Ovary (tissue), 9 donors: ENCODE data around the gene TLN1. TPM values are rescaled to one million over a fixed set of nuclear protein-coding genes. Genes with fewer than 3 reads are reported as not detected.

Source experiments
- DNase-seq, 5 donors: peaks; one replicate each; pipeline ENCODE4 v3.0.0-alpha.2; 2019 to 2020
- H3K27ac ChIP-seq, 2 donors: fragments of 200-600 bp; one replicate each; pipeline versions ENCODE4 v1.5.1 to v1.8.0; 2019 to 2022
- H3K27me3 ChIP-seq: fragments of 200-600 bp; one replicate; pipeline ENCODE4 v1.8.0; 2022
- H3K36me3 ChIP-seq: fragments of 200-600 bp; sonication (generic); one replicate; pipeline ENCODE4 v1.5.1; 2019
- H3K4me1 ChIP-seq: one replicate; pipeline ENCODE4 v1.8.1; 2013; ENCODE audit warnings: mild to moderate bottlenecking, moderate library complexity; ENCODE audit not compliant: insufficient read depth
- H3K4me3 ChIP-seq: fragments of 200-600 bp; sonication (generic); one replicate; pipeline ENCODE4 v1.5.1; 2017
- H3K9me3 ChIP-seq, 2 donors: fragments of 200-600 bp in 1 of 2; sonication (generic) in 1 of 2; one replicate each; pipeline versions ENCODE4 v1.5.1 to v1.8.1; 2013 to 2019; ENCODE audit warnings: mild to moderate bottlenecking in 1 of 2, moderate library complexity in 1 of 2
- CTCF ChIP-seq, 3 donors: fragments of 450-650 bp in 2 of 3; fragments of 200-600 bp in 1 of 3; IDR thresholded peaks; one replicate each; pipeline versions ENCODE4 v1.5.1 to v1.8.0; 2016 to 2022; ENCODE audit warnings: antibody characterized with exemption in 3 of 3, mild to moderate bottlenecking in 1 of 3
- EP300 ChIP-seq: sonication (generic); formaldehyde crosslinking; IDR thresholded peaks from one replicate; pipeline ENCODE4 v1.6.1; 2017; ENCODE audit warnings: antibody characterized with exemption
- POLR2A ChIP-seq: fragments of 450-650 bp; IDR thresholded peaks from one replicate; pipeline ENCODE4 v1.6.1; 2017; ENCODE audit warnings: antibody characterized with exemption, mild to moderate bottlenecking, moderate library complexity
- WGBS, 3 donors: extraction: QIAGEN DNeasy Blood & Tissue Kit in 1 of 3; methylation state at CpG; one replicate each; pipeline versions ENCODE4 v1.1.5 to v1.1.7; 2013 to 2017; 5-methylcytosine and 5-hydroxymethylcytosine counted together
- intact Hi-C, 4 donors: fragments of 100-400 bp; cut with DNase I; formaldehyde crosslinking; loops; one replicate each; pipeline versions ENCODE4 v1.11.0 to v1.15.1; 2022 to 2023
- polyA plus RNA-seq, 2 donors: library from polyadenylated mRNA; stranded (reverse); fragments of 200-250 nt in 1 of 2; fragments of 350-450 nt in 1 of 2; fragmentation: Illumina TruSeq in 1 of 2; extraction: RNeasy Lipid Tissue Mini Kit (QIAGEN cat#74804) in 1 of 2; gene quantifications; one replicate each; pipeline ENCODE4 v1.2.3, GENCODE V29; 2013 to 2014
- total RNA-seq, 7 donors: library from RNA; depleted of rRNA in 2 of 7; stranded (reverse); fragments of >200 nt in 2 of 7; fragmentation: NEBNext Ultra II Directional in 3 of 7; extraction: Animal tissue kit (Norgen Biotek cat#: 25700) in 3 of 7; gene quantifications; one replicate each; pipeline versions ENCODE4 v1.1.0 to v1.2.4, GENCODE V29; 2016 to 2023
- donor health status: DM: no; HTN: no; CAD: no; lungs with moderate emphysema.
- donor health status: DM: no; HTN: no; CAD: no.
- donor health status: Bipolar disorder and iron deficiency.
- donor health status: DM: yes; HTN: yes; CAD: no.
- donor health status: DM: no; HTN: no; CAD: no.
- donor health status: DM: yes; HTN: yes; CAD: no.

TLN1 gene
- total and polyA plus RNA-seq, 9 donors = 106 to 344 (median 271) TPM

DNA sequence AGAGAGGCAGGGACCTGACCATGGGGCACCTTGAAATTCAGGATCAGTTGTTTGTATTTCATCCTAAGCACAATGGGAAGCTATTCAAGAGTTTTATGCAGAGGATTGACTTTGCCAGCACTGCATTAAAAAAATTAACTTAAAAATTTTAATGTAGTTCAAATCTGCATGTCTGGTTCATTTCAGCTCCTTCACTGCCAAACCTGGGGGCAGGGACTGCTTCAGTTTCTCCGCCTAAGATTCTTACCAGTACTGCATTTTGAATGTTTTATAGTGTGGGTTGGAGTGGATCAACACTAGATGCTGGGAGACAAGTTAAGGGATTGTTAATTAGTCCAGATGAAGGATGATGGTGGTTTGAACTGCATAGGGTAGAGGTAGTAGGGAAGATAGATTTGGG is 37.8 kb upstream of the TLN1 start:
- peaks cover 1% of the 10 kb centered on the region for H3K4me1 ChIP-seq
- H3K4me3 ChIP-seq = no peak overlapping the region
- no peaks in the 10 kb centered on the region for H3K9me3 ChIP-seq
- no peaks in the 10 kb centered on the region for H3K27me3 ChIP-seq
- DNase-seq = no peak
- TF ChIP-seq CTCF (IDR thresholded peaks at IDR 0.05) (no peak), EP300 (no peak), POLR2A (no peak)
- no peaks in the 10 kb centered on the region for H3K36me3 ChIP-seq
- intact Hi-C loops = no loop called here
- WGBS, 3 donors = 90 to 98% (median 92%) methylated on average over 1 of the region's 1 CpG
- H3K27ac ChIP-seq = no peak overlapping the region

DNA sequence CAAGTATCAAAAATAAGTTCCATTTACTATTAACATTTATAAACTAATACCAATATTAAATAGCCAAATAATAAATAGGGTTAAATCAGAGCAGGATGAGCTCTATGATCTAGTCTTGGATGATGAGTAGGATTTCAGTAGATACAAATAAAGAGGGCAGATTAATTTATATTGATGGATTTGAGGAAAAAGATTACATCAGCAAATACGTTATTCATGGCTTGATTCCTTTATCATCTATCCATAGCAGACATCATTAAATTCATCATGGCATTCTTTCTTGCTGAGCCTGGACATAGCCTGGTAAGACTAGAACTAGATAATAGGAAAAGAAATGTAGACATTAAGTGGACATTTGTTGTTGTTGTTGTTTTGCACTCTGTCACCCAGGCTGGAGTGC is 35.5 kb upstream of the TLN1 start:
- H3K4me3 ChIP-seq = no peak overlapping the region
- H3K27me3 ChIP-seq = no peaks in the 10 kb centered on the region
- H3K36me3 ChIP-seq = no peaks in the 10 kb centered on the region
- H3K27ac ChIP-seq = no peak overlapping the region
- WGBS, 3 donors = 84 to 95% (median 88%) methylated on average over 1 of the region's 1 CpG
- DNase-seq = no peak
- no peaks in the 10 kb centered on the region for H3K9me3 ChIP-seq
- intact Hi-C loops = no loop called here
- TF ChIP-seq EP300 = no peak
- TF ChIP-seq POLR2A = no peak
- TF ChIP-seq CTCF (IDR thresholded peaks at IDR 0.05) = no peak
- H3K4me1 ChIP-seq = peaks cover 1% of the 10 kb centered on the region

DNA sequence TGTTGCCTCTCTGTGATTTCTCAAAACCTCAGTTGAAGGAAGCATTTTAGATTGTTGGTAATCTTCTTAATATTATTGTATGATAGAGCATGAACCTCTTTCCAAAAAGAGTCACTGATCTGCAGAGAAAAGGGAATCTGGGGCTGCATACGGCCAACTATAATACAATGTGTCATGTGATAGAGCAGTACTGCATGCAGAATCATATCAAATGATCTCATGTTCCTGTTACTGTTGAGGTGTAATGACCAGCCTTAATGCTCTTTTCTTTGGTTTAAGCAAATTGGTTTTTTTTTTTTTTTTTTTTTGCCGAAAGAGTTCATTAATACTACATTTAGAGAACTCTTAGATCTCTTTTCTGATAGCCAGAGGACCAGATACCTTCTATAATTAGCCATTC is 35.0 kb upstream of the TLN1 start:
- no peaks in the 10 kb centered on the region for H3K36me3 ChIP-seq
- no peaks in the 10 kb centered on the region for H3K9me3 ChIP-seq
- no peaks in the 10 kb centered on the region for H3K27me3 ChIP-seq
- no peak overlapping the region for H3K27ac ChIP-seq
- intact Hi-C loops = no loop called here
- TF ChIP-seq CTCF (IDR thresholded peaks at IDR 0.05) (no peak), POLR2A (no peak), EP300 (no peak)
- no peak overlapping the region for H3K4me3 ChIP-seq
- H3K4me1 ChIP-seq = peaks cover 1% of the 10 kb centered on the region
- WGBS, 3 donors = 92 to 96% (median 95%) methylated on average over 2 of the region's 2 CpGs
- DNase-seq = no peak

DNA sequence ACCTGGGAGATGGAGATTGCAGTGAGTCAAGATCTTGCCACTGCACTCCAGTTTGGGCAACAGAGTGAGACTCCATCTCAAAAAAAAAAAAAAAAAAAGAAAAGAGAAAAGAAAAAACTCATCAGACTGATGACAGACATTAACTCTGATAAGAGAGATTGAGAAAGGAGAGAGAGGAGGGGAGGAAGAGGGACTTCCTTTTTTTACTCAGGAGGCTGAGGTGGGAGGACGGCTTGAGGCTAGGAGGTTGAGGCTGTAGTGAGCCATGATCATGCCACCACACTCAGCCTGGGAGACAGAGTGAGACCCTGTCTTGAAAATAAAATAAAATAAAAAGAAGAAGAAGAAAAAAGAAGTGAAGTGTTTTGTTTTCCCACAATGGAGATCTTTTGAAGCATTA is 31.8 kb upstream of the TLN1 start:
- no peak for DNase-seq
- no peaks in the 10 kb centered on the region for H3K4me1 ChIP-seq
- H3K9me3 ChIP-seq = no peaks in the 10 kb centered on the region
- no peak for TF ChIP-seq CTCF (IDR thresholded peaks at IDR 0.05)
- no peak for TF ChIP-seq EP300
- TF ChIP-seq POLR2A = no peak
- no peaks in the 10 kb centered on the region for H3K27me3 ChIP-seq
- 88 to 97% (median 94%) methylated on average over 1 of the region's 1 CpG for WGBS, 3 donors
- no peak overlapping the region for H3K27ac ChIP-seq
- intact Hi-C loops = no loop called here
- H3K36me3 ChIP-seq = no peaks in the 10 kb centered on the region
- H3K4me3 ChIP-seq = no peak overlapping the region

DNA sequence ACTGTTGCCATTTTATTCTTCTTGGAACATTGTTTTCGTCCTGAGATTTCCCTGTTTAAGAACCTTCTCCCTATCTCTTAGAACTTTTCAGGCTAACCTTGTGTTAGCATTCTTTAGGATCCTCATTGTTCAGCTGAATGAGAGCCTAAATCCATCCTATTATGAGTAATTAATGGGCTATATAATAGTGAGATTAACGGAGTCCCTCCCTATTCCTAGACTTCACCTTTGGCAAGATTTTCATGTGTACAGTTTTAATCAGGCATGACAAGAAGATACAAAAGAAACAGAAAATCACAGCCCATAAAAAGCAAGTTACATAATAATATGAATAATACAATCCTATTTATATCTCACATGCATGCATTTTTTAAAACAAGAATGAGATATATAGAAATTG is 31.2 kb upstream of the TLN1 start:
- Histone ChIP-seq H3K9me3 (no peaks in the 10 kb centered on the region), H3K36me3 (no peaks in the 10 kb centered on the region), H3K4me3 (no peak overlapping the region), H3K27ac (no peak overlapping the region), H3K4me1 (peaks cover 3% of the 10 kb centered on the region), H3K27me3 (no peaks in the 10 kb centered on the region)
- intact Hi-C loops = no loop called here
- DNase-seq = no peak
- 78 to 82% (median 78%) methylated on average over 2 of the region's 2 CpGs for WGBS, 3 donors
- TF ChIP-seq CTCF (IDR thresholded peaks at IDR 0.05) (no peak), POLR2A (no peak), EP300 (no peak)
